Measurements from ENCODE around the gene LGI2. TPM values are rescaled to one million over a fixed set of nuclear protein-coding genes. Genes with fewer than 3 reads are reported as not detected.

Gene LGI2, protein sequence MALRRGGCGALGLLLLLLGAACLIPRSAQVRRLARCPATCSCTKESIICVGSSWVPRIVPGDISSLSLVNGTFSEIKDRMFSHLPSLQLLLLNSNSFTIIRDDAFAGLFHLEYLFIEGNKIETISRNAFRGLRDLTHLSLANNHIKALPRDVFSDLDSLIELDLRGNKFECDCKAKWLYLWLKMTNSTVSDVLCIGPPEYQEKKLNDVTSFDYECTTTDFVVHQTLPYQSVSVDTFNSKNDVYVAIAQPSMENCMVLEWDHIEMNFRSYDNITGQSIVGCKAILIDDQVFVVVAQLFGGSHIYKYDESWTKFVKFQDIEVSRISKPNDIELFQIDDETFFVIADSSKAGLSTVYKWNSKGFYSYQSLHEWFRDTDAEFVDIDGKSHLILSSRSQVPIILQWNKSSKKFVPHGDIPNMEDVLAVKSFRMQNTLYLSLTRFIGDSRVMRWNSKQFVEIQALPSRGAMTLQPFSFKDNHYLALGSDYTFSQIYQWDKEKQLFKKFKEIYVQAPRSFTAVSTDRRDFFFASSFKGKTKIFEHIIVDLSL
- polyA plus RNA-seq (2013, experiment 1 of 2): 1.9 TPM
- polyA plus RNA-seq (2013, experiment 2 of 2): 2.0 TPM

DNA sequence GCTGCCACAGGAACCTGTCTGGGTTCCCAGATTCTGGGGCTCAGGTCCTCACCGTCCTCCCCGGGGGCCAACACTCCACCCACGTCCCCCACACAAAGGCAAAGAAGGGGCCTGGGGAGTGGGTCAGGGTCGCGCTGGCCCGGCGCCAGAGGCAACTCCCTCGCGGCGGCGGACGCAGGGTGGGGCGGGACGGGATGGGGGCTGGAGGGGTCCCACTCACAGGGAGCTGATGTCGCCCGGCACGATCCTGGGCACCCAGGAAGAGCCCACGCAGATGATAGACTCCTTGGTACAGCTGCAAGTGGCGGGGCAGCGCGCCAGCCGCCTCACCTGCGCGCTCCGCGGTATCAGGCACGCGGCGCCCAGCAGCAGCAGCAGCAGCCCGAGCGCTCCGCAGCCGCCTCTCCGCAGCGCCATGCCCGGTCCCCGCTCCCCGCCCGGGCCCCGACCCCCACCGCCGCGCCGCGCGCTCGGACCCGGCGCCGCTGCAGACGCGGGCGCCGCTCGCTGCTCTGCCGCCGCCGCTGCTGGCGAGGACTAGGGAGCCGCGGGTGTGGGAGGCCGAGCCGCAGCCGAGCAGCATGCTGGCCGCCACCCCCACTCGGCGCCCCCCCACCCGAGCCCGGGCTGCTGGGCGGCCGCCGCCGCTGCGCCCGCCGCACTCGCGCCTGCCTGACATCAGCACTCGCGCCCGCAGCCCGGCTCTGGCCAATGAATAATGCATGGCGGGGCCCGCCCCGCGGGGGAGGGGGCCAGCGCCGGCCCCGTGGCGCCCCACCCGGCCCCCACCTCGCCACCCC is at the start of gene LGI2:
Gene LGI2, minus strand, starts transcription at position 670 of the 800 bp plus-strand sequence. Its CDS starts 253 bp downstream, at position 417.
- H3K9ac ChIP-seq (ENCODE audit: low read depth, low read length, poor library complexity): peak within 1 kb of the TSS; percentile 84
- WGBS, 2 donors (ENCODE audit: extremely low coverage in 2 of 2, insufficient read length in 2 of 2, insufficient replicate concordance in 1 of 2): no CpG with 5 or more reads among the region's 92 CpGs

DNA sequence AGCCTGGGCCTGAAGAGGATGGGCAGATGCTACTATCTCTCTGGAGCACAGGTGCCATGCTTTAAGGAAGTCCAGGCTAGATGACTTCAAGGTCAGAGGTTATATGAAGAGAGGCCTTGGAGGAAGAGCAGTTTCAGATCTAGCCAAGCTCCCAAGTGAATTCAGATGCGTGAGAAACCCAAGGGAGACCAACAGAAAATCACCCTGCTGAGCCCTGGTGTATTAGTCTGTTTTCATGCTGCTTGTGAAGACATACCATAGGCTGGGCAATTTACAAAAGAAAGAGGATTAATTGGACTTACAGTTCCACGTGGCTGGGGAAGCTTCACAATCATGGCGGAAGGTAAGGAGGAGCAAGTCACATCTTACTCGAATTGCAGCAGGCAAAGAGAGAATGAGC is 47.8 kb upstream of the LGI2 start:
- no peaks in the 10 kb centered on the region for H3K79me1 ChIP-seq (ENCODE audit: low read depth, low read length)
- H3K27ac ChIP-seq (replicated peaks; ENCODE audit: low read length): no peak overlapping the region
- no peak overlapping the region for H2BK12ac ChIP-seq (ENCODE audit: low read length)
- H4K91ac ChIP-seq (ENCODE audit: low read depth, low read length, poor library complexity): no peak overlapping the region
- no peak overlapping the region for H3K4me2 ChIP-seq (ENCODE audit: insufficient read depth, low read length, poor library complexity, severe bottlenecking)
- no peak for DNase-seq (ENCODE audit: low spot score)
- no peak overlapping the region for H2BK120ac ChIP-seq (ENCODE audit: low read depth, low read length)
- WGBS, 2 donors (ENCODE audit: extremely low coverage in 2 of 2, insufficient read length in 2 of 2, insufficient replicate concordance in 1 of 2): no CpG with 5 or more reads among the region's 4 CpGs
- H2BK15ac ChIP-seq (ENCODE audit: low read length): no peak overlapping the region
- H3K4ac ChIP-seq (ENCODE audit: low read length): no peak overlapping the region
- H2AK5ac ChIP-seq (ENCODE audit: low read depth, low read length): no peak overlapping the region
- H2BK5ac ChIP-seq (ENCODE audit: low read length): no peak overlapping the region
- H2AFZ ChIP-seq (ENCODE audit: low read length): no peak overlapping the region
- peaks cover 0 to 1% of the 10 kb centered on the region in 2 donors for H3K9me3 ChIP-seq (replicated peaks in 1 of 2; ENCODE audit: control insufficient read depth in 2 of 2, insufficient read depth in 1 of 2, low read depth in 1 of 2, low read length in 2 of 2)
- no peak overlapping the region for H3K18ac ChIP-seq (ENCODE audit: low read length)
- no peaks in the 10 kb centered on the region for H3K4me1 ChIP-seq (ENCODE audit: control insufficient read depth in 2 of 2, insufficient read depth in 1 of 2, low read depth in 1 of 2, low read length in 2 of 2)
- no peaks in the 10 kb centered on the region for H3K36me3 ChIP-seq (replicated peaks in 1 of 2; ENCODE audit: control insufficient read depth in 2 of 2, insufficient read depth in 2 of 2, low read length in 2 of 2)
- H3K9ac ChIP-seq (ENCODE audit: low read depth, low read length, poor library complexity): no peak overlapping the region
- H3K23ac ChIP-seq (ENCODE audit: low read depth, low read length, poor library complexity): no peak overlapping the region
- H4K8ac ChIP-seq (ENCODE audit: low read depth, low read length): no peak overlapping the region
- no peak overlapping the region for H3K14ac ChIP-seq (ENCODE audit: low read length)
- H3K27me3 ChIP-seq (ENCODE audit: control insufficient read depth in 3 of 3, insufficient read depth in 3 of 3, low read depth in 1 of 3, low read length in 3 of 3): no peaks in the 10 kb centered on the region
- H3K4me3 ChIP-seq (ENCODE audit: low read length in 2 of 2): no peak overlapping the region

More for the DNA sequence above, at the start of gene LGI2:
- Histone ChIP-seq H3K27me3 (ENCODE audit: control insufficient read depth in 3 of 3, insufficient read depth in 3 of 3, low read depth in 1 of 3, low read length in 3 of 3) (peaks cover 4 to 51% (median 16%) of the 10 kb centered on the region in 3 experiments), H3K9me3 (replicated peaks in 1 of 2; ENCODE audit: control insufficient read depth in 2 of 2, insufficient read depth in 1 of 2, low read depth in 1 of 2, low read length in 2 of 2) (peaks cover 1 to 5% of the 10 kb centered on the region in 2 donors), H3K4me3 (ENCODE audit: low read length in 2 of 2) (peak within 1 kb of the TSS; percentile 53 to 82), H2AFZ (ENCODE audit: low read length) (peak within 1 kb of the TSS; percentile 87), H3K14ac (ENCODE audit: low read length) (peak within 1 kb of the TSS; percentile 85), H2AK5ac (ENCODE audit: low read depth, low read length) (peak within 1 kb of the TSS; percentile 24), H3K79me1 (ENCODE audit: low read depth, low read length) (no peaks in the 10 kb centered on the region), H3K23ac (ENCODE audit: low read depth, low read length, poor library complexity) (peak within 1 kb of the TSS; percentile 66), H2BK5ac (ENCODE audit: low read length) (no peak within 1 kb of the TSS), H2BK120ac (ENCODE audit: low read depth, low read length) (peak within 1 kb of the TSS; percentile 13), H2BK12ac (ENCODE audit: low read length) (no peak within 1 kb of the TSS), H4K91ac (ENCODE audit: low read depth, low read length, poor library complexity) (no peak within 1 kb of the TSS), H2BK15ac (ENCODE audit: low read length) (peak within 1 kb of the TSS; percentile 50), H3K4me2 (ENCODE audit: insufficient read depth, low read length, poor library complexity, severe bottlenecking) (peak within 1 kb of the TSS; percentile 82), H3K18ac (ENCODE audit: low read length) (peak within 1 kb of the TSS; percentile 91), H3K27ac (replicated peaks; ENCODE audit: low read length) (no peak within 1 kb of the TSS), H3K4ac (ENCODE audit: low read length) (no peak within 1 kb of the TSS), H3K36me3 (replicated peaks in 1 of 2; ENCODE audit: control insufficient read depth in 2 of 2, insufficient read depth in 2 of 2, low read length in 2 of 2) (no peaks in the 10 kb centered on the region), H4K8ac (ENCODE audit: low read depth, low read length) (no peak within 1 kb of the TSS), H3K4me1 (ENCODE audit: control insufficient read depth in 2 of 2, insufficient read depth in 1 of 2, low read depth in 1 of 2, low read length in 2 of 2) (peaks cover 9 to 16% of the 10 kb centered on the region in 2 donors)
- peak; percentile 33 for DNase-seq (ENCODE audit: low spot score)

DNA sequence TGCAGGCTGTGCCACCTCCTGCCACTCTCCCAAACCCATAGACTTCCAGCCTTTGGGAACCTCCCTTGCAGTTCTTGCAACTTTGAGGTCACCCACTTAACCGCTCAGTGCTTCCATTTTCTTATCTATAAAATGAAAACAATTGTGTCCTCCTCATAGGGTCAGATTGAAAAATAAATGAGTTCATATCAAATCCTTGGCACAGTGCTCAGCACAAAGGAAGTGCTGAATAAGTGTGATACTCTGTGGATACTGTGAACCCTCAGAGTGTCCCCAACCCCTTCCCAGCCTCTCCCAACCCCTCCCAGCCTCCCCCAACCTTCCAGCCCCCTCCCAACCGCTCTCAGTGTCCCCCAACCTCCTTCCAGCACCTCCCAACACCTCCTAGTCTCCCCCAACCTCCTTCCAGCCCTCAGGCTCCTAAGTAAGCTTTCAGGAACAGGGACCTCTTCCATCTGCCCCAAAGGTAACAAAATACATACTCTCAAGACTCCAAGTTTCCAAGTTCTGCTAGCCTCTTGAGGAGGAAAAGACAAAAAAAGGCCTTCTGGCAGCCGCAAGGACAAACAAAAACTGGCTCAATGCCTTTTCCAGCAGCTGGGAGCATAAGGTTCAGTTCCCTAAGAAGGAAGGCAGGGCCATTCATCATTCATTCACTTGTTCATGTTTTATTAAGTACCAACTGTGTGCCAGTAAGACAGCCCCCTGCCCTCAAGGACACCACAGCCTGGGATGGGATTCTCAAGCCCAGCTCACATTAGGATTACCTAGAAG is 46.1 kb upstream of the LGI2 start:
- no peak overlapping the region for H3K4me2 ChIP-seq (ENCODE audit: insufficient read depth, low read length, poor library complexity, severe bottlenecking)
- H3K14ac ChIP-seq (ENCODE audit: low read length): no peak overlapping the region
- H2AK5ac ChIP-seq (ENCODE audit: low read depth, low read length): no peak overlapping the region
- no peaks in the 10 kb centered on the region for H3K4me1 ChIP-seq (ENCODE audit: control insufficient read depth in 2 of 2, insufficient read depth in 1 of 2, low read depth in 1 of 2, low read length in 2 of 2)
- H3K23ac ChIP-seq (ENCODE audit: low read depth, low read length, poor library complexity): no peak overlapping the region
- no peaks in the 10 kb centered on the region for H3K36me3 ChIP-seq (replicated peaks in 1 of 2; ENCODE audit: control insufficient read depth in 2 of 2, insufficient read depth in 2 of 2, low read length in 2 of 2)
- H3K79me1 ChIP-seq (ENCODE audit: low read depth, low read length): no peaks in the 10 kb centered on the region
- no peak overlapping the region for H2BK5ac ChIP-seq (ENCODE audit: low read length)
- no peak overlapping the region for H3K4ac ChIP-seq (ENCODE audit: low read length)
- H3K9ac ChIP-seq (ENCODE audit: low read depth, low read length, poor library complexity): no peak overlapping the region
- H2AFZ ChIP-seq (ENCODE audit: low read length): no peak overlapping the region
- no peak overlapping the region for H2BK120ac ChIP-seq (ENCODE audit: low read depth, low read length)
- H3K27ac ChIP-seq (replicated peaks; ENCODE audit: low read length): no peak overlapping the region
- H3K4me3 ChIP-seq (ENCODE audit: low read length in 2 of 2): no peak overlapping the region
- H2BK12ac ChIP-seq (ENCODE audit: low read length): no peak overlapping the region
- H4K8ac ChIP-seq (ENCODE audit: low read depth, low read length): no peak overlapping the region
- no peak for DNase-seq (ENCODE audit: low spot score)
- no peaks in the 10 kb centered on the region for H3K27me3 ChIP-seq (ENCODE audit: control insufficient read depth in 3 of 3, insufficient read depth in 3 of 3, low read depth in 1 of 3, low read length in 3 of 3)
- peaks cover 0 to 1% of the 10 kb centered on the region in 2 donors for H3K9me3 ChIP-seq (replicated peaks in 1 of 2; ENCODE audit: control insufficient read depth in 2 of 2, insufficient read depth in 1 of 2, low read depth in 1 of 2, low read length in 2 of 2)
- no peak overlapping the region for H4K91ac ChIP-seq (ENCODE audit: low read depth, low read length, poor library complexity)
- WGBS, 2 donors (ENCODE audit: extremely low coverage in 2 of 2, insufficient read length in 2 of 2, insufficient replicate concordance in 1 of 2): no CpG with 5 or more reads among the region's 3 CpGs
- H2BK15ac ChIP-seq (ENCODE audit: low read length): no peak overlapping the region
- no peak overlapping the region for H3K18ac ChIP-seq (ENCODE audit: low read length)
